Measurements from ENCODE around the gene PEX10.

Gene PEX10

DNA sequence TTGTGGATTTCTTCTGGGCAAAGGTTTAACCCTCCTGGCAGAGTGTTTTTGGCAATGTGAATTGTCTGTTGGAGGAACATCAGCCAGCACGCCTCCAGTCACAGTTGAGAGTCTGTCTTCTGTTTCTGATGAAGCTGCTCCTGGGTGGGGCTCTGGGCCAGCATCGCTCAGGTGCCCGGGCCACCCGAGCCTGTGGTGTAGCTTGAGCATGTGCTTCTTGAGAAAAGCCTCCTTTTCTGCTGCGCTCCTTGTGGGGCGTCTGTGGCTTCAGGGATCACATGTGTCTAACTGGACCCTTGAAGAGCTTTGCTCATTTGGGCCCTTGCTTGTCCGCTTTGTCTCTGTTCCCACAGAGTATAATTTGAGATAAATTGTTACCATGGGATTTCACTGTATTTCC lies 13.5 kb downstream of the PEX10 start:
- H2AFZ ChIP-seq (ENCODE audit: low read length), result no peak overlapping the region
- no peak for TF ChIP-seq EZH2phosphoT487 (IDR thresholded peaks at IDR 0.05; ENCODE audit: low read length)
- no peak for TF ChIP-seq CTCF (IDR thresholded peaks at IDR 0.05; ENCODE audit: low read length)
- TF ChIP-seq EZH2 (optimal IDR thresholded peaks at IDR 0.05; ENCODE audit: low read depth, low read length), result no peak
- H3F3A ChIP-seq (ENCODE audit: insufficient read depth, low read length), result no peaks in the 10 kb centered on the region
- no peak overlapping the region for H3K4me2 ChIP-seq (ENCODE audit: low read depth, low read length)
- H3K27me3 ChIP-seq (replicated peaks; ENCODE audit: insufficient read depth, low read length), result no peaks in the 10 kb centered on the region
- peaks cover 26% of the 10 kb centered on the region for H3K79me2 ChIP-seq (ENCODE audit: low read length)
- H3K36me3 ChIP-seq (replicated peaks; ENCODE audit: insufficient read depth, low read length), result 0 out of 2 replicates have a peak, but pooled peaks cover 2% of the 10 kb centered on the region
- no peak overlapping the region for H3K4me3 ChIP-seq (ENCODE audit: low read length)
- no peaks in the 10 kb centered on the region; the same call in 1 of the 2 replicates for H4K20me1 ChIP-seq (ENCODE audit: insufficient read depth, low read length)
- no peaks in the 10 kb centered on the region for H3K9me3 ChIP-seq (replicated peaks; ENCODE audit: insufficient read depth, low read length)
- no peak for DNase-seq
- H3K27ac ChIP-seq (ENCODE audit: low read length), result no peak overlapping the region
- no peak overlapping the region for H3K9ac ChIP-seq (ENCODE audit: low read length)
- no peaks in the 10 kb centered on the region for H3K4me1 ChIP-seq (ENCODE audit: low read length)
- no peaks in the 10 kb centered on the region for H3K9me2 ChIP-seq (replicated peaks; ENCODE audit: insufficient read depth, low read length)

DNA sequence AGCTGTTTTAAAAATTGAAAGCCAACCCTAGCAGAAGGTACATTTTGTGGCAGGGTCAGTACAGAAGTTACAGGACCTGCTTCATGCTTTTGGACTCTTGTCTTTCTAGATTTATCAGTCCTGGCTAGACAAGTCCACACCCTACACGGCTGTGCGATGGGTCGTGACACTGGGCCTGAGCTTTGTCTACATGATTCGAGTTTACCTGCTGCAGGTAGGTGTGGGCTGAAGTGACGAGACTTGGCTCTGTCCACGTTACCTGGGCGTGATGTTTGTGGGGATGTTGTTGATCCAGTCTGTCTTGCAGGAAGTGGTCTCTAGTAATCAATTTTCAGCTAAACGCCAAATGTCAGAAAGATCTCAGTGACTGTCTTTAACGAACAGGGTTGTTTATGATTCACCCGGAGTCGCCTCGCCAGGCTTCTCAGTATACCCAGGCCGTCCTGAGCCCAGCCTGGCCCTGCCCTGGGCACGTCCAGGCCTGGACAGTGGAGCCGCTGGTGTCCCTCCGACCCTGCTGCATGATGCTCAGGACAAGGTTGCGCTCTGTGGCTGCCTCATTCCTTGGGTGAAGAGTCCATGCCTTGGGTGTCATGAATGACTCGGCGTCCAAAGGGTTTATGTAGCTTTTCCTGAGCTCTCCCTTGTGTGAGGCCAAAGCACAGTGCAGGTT lies 15.2 kb downstream of the PEX10 start:
- H4K20me1 ChIP-seq (ENCODE audit: insufficient read depth, low read length), result no peaks in the 10 kb centered on the region; the same call in 1 of the 2 replicates
- H3K4me2 ChIP-seq (ENCODE audit: low read depth, low read length), result no peak overlapping the region
- H3K4me1 ChIP-seq (ENCODE audit: low read length), result peaks cover 13% of the 10 kb centered on the region
- no peaks in the 10 kb centered on the region for H3F3A ChIP-seq (ENCODE audit: insufficient read depth, low read length)
- TF ChIP-seq EZH2 (optimal IDR thresholded peaks at IDR 0.05; ENCODE audit: low read depth, low read length), result no peak
- TF ChIP-seq EZH2phosphoT487 (IDR thresholded peaks at IDR 0.05; ENCODE audit: low read length), result no peak
- no peak for TF ChIP-seq CTCF (IDR thresholded peaks at IDR 0.05; ENCODE audit: low read length)
- H3K4me3 ChIP-seq (ENCODE audit: low read length), result no peak overlapping the region
- H3K9me3 ChIP-seq (replicated peaks; ENCODE audit: insufficient read depth, low read length), result no peaks in the 10 kb centered on the region
- no peak overlapping the region for H3K27ac ChIP-seq (ENCODE audit: low read length)
- 0 out of 2 replicates have a peak, but pooled peaks cover 2% of the 10 kb centered on the region for H3K36me3 ChIP-seq (replicated peaks; ENCODE audit: insufficient read depth, low read length)
- DNase-seq, result no peak
- H3K9me2 ChIP-seq (replicated peaks; ENCODE audit: insufficient read depth, low read length), result no peaks in the 10 kb centered on the region
- H3K27me3 ChIP-seq (replicated peaks; ENCODE audit: insufficient read depth, low read length), result no peaks in the 10 kb centered on the region
- H3K79me2 ChIP-seq (ENCODE audit: low read length), result peaks cover 43% of the 10 kb centered on the region
- no peak overlapping the region for H3K9ac ChIP-seq (ENCODE audit: low read length)
- H2AFZ ChIP-seq (ENCODE audit: low read length), result no peak overlapping the region

- Histone ChIP-seq H3K27ac (ENCODE audit: low read length) (no peak overlapping the region), H4K20me1 (ENCODE audit: insufficient read depth, low read length) (no peaks in the 10 kb centered on the region; the same call in 1 of the 2 replicates), H3K27me3 (replicated peaks; ENCODE audit: insufficient read depth, low read length) (no peaks in the 10 kb centered on the region), H3K9me2 (replicated peaks; ENCODE audit: insufficient read depth, low read length) (no peaks in the 10 kb centered on the region), H3K36me3 (replicated peaks; ENCODE audit: insufficient read depth, low read length) (0 out of 2 replicates have a peak, but pooled peaks cover 2% of the 10 kb centered on the region), H3K4me1 (ENCODE audit: low read length) (peaks cover 13% of the 10 kb centered on the region), H3K9me3 (replicated peaks; ENCODE audit: insufficient read depth, low read length) (no peaks in the 10 kb centered on the region), H3K79me2 (ENCODE audit: low read length) (peaks cover 45% of the 10 kb centered on the region), H3K4me2 (ENCODE audit: low read depth, low read length) (no peak overlapping the region), H2AFZ (ENCODE audit: low read length) (no peak overlapping the region), H3F3A (ENCODE audit: insufficient read depth, low read length) (no peaks in the 10 kb centered on the region), H3K9ac (ENCODE audit: low read length) (no peak overlapping the region), H3K4me3 (ENCODE audit: low read length) (no peak overlapping the region)
- DNase-seq, result no peak
- TF ChIP-seq EZH2phosphoT487 (IDR thresholded peaks at IDR 0.05; ENCODE audit: low read length), result no peak
- TF ChIP-seq EZH2 (optimal IDR thresholded peaks at IDR 0.05; ENCODE audit: low read depth, low read length), result no peak
- no peak for TF ChIP-seq CTCF (IDR thresholded peaks at IDR 0.05; ENCODE audit: low read length)
Observed at GRCh38 chr1:2396476-2396875, 15.9 kb downstream of the PEX10 start.
